Stimulated activated CD8-positive, alpha-beta memory T cell treated with anti-CD3 and anti-CD28 coated beads, Interleukin-12 subunit alpha, Interleukin-12 subunit beta, amount 100 ng/mL, for 1 hour (primary cell): Measurements from ENCODE around the gene CNDP1.

Experiments
- DNase-seq: peaks from one replicate; pipeline ENCODE4 v3.0.0-alpha.2; 2020; ENCODE audit warnings: low read depth

Gene CNDP1

DNA sequence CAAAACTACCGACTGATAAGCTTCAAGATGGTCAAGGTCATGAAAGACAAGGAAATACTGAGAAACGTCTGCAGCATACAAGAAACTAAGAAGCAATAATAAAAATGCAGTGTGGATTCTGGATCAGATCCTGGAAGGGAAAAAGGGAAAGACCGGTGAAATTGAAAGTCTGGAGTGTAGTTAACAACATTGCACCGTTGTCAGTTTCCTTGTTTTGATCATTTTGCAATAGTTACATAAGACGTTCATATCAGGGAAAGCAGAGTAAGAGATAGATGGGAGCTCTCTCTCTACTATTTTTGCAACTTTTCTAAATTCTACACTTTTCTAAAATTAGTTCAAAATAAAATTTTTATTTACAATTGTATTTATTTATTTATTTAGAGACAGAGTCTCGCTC is 48.3 kb downstream of the CNDP1 start:
- no peak for DNase-seq

DNA sequence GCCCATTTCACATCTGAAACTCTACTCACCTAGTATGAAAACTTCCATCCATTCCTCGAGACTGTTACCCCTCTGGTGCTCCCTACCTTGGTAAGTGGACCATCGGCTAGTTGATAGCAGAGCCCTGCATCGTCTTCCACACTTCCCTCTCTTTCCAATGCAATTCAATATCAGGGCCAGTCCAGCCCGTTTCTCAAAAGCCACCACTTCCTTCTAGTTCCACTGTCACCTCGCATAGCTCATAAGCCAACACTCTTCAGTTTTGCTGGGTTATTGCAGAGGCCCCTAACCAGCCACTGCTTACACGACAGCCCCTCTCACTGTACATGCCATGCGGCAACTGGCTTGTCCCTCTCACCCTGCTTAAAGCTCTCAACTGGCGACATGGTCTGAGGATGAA is 53.1 kb downstream of the CNDP1 start:
- no peak for DNase-seq

DNA sequence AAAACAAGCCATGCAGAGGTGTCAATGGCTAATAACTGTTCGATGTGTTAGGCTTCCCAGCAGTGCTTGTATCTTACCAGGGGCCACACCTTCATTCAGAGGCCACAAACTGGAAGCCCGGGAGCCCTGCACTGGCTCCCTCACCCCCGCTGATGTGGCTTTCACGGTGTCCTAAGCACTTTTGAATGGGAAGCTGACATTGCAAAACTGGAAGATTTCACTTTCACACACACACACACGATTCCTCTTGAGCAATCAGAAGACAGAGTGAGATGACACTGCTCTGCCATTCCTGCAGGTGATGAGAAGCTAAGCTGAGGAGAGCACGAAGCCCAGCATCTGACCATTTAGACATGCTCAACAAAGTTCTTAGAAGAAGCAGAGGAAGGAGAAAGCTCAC is 54.7 kb downstream of the CNDP1 start:
- no peak for DNase-seq

DNA sequence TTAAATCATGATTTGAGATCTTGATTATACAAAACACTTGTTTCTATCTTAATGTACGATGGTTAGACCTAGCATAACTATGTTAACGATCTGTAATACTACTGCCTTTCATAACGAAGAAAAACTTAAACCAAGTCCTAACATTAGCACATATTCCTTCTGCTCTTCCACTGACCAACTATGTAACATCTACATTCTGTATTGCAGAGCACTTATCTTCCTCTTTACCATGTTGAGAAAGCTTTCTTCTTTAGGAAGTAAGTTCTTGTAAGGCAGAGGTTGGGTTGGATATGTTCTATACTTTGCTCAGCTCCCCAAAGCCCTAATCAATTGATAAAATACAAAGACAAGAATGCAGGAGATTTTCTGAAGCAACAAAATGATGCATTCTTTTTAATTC is 55.5 kb downstream of the CNDP1 start:
- DNase-seq, result no peak

DNA sequence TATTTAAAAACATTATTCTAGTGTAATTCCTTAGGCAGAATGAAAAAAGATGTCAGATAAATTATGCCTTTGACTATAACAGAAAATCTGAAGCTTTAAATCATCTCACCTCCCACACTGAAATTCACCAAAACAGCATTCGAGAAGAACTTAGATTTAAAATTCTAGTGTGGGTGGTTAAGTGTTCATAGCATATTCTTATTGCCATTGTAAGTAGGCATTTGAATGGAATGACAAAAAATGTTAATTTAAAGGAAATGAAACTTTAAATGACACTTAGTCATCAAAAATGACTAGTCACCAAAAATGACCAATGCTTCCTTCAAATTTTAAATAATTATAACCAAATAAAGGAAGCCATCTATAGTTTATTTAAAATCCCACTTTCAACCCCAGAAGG is 56.4 kb downstream of the CNDP1 start:
- no peak for DNase-seq

DNA sequence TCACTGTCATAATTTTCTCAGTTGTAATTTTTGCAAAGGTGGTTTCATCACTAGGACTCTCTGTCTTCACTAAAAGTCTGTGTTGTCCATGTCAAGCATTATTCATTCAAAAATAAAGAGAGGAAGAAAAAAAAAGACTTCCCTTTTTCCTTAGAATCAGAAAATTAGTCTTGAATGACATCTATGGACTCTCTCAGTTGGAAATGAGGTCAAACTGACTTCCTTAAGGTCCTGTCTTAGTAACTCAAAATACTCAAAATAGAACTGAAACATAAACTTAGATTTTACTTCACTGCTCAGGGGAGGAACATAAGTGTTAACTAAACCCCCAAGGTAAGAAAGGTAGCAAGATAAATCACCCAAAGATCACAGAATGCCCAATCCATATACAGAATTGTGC is 61.1 kb downstream of the CNDP1 start:
- DNase-seq, result no peak

DNA sequence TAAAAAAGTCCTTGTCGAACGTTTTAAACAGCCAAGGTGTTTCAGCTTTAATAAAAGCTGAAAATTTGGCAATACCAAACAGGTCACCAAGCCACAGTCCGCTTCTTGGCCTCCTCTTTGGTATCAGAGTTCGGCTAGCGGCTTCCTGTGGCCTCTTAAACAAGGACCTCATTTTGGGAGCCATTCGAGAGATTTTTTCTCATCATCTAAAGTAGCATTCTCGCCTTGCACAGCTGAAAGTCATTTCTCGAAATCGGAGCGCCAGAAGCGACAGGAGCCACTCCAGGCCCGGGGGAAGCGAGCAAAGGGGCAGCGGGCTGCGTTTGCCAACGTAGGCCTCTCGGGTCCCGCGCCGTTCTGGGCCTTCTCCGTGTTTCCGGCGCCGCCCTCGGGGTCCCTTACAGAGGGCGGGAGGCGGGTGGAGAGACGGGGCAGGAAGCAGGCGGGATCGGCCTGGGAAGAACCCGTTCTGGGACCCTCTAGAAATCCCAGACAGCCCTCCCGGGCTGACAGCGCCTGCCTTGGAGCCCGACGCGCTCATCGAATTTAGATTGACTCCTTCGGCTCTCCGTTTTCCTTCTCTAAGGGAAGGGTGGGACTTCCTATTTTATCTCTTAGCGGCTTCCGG is 62.8 kb downstream of the CNDP1 start:
- DNase-seq, result peak; percentile 41

DNA sequence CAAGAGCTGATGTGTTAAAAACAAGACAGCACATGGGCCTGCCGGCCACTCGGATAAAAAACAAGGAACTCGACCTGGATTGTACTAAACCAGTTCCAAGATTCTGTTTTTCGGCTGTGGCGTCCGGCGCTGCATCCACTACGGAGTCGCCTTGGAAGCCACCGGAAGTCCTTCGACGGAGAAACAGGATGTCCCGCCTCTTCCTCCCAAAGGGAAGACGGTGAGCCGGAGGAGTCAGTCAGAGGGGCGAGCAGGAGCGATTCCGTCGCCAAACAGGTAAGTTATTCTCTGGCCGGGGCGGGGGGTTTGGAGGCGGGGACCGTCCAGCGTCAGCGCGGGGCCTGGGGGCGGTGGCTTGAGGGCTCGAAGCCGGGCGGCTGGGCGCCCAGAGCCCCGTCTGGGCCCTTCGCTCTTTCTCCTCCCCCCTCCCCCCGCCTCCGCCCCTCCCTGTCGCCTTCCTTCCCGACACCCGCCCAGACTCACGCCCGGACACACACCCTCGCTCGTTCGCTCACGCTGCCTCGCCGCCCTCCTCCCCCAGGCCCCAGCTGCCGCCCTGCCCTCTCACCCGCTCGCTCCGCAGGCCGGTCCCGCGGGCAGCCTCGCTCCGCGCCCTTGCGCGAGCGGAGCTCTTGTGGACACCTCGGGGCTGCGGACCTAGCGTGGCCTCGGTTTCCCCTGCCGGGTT is 63.5 kb downstream of the CNDP1 start, which contains the start of gene ZNF407:
Gene ZNF407, plus strand, starts transcription at position 209 of the 688 bp plus-strand sequence. CDS start 33,150 bp downstream, outside the sequence.
- DNase-seq, result peak; percentile 77

DNA sequence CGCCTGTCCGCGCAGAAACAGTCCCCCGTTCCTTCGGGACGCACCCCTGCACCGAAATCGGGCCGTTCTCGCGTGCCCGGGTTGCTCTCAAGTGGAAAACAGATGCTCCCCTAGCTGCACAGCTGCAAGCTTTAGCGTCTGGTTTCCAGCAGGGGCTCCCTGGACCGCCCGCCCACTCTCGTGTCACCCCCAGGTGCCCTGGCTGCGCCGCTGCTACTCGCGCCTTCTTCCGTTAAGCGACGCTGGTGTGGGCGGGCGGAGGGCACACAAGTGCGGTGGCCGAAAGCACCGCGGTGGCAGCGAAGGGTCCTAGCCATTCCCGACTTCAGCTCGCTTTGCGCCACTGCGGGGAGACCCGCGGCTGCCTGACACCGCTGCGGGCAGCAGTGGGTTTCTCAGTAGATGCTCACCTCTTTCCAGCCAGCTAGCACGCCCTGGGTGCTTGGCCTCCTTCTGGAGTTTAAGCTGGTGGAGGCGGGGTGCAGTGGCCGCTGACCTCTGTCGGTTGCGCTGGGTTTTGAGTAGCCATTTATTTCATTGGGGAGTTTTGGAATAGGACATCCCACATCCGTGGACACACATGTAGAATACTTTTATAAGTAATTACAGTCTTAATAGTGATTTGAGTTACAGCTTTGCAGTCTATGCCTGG is 64.2 kb downstream of the CNDP1 start:
- DNase-seq, result peak; percentile 43

DNA sequence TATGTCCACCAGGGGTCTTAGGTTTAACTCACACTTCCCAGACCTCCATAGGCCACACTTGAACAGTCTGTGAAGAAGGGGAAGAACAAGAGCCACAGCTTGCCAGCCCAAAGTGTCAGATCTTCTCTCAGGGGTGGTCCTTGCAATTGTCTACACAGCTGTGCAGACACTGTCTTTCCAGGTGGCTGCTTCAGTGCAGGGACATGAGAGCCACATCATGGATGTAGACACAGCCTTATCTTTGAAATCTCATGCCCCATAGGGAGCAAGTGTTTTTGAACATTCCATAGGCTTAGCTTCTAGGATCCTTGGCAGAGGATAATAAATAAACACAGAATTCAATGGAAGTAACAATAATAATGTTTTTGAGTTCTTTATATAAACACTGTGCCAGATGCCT is 70.1 kb downstream of the CNDP1 start:
- DNase-seq, result no peak

DNA sequence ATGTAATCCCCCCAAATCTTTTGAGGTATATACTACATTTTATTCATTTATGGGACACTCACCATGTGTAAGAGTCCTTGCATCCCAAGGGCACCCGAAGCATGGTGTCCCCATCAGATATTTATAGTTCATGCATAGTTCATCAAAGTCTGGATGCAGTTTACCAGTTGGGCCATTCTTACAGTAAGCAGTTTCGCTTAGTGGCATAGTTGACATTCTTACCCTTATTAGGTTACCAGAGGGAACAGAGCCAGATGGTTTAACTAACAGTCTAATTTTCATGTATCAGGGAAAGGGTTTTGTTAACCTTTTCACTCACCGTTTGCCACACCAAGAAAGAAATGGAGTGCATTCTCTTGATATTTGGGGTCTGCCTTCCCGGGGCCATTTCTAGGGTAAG is 70.5 kb downstream of the CNDP1 start:
- DNase-seq, result no peak

DNA sequence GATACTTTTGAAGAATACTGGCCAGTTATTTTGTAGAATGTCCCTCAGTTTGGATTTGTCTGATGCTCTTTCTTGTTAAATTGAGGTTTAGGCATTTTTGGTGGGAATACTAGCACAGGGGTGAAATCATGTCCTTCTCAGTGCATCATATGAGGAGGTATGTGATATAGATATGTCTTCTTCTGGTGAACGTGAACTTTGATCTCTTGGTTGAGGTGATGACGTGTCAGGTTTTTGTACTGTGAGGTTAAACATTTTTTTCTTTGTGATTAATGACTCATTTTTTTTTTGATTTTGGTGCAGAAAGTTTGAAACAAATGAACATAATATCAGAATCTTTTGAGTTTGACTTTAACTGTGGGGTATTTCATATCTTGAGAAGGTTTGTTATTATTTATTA is 74.4 kb downstream of the CNDP1 start:
- no peak for DNase-seq

DNA sequence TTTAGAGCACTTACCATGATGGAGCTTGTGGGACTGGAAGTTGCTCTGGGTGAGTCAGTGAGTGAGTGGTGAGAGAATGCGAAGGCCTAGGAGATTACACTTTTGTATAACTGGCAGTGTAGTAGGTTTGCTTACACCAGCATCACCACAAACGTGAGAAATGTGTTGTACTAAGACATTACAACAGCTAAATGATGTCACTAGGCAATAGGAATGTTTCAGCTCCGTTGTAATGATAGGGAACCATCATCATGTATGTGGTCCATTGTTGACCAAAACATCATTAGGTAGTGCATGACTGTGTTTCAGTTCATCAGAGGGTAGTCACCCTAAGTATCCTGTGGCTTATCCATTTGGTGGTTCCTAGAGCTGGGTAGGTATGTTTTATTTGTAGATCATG is 75.2 kb downstream of the CNDP1 start:
- DNase-seq, result no peak

DNA sequence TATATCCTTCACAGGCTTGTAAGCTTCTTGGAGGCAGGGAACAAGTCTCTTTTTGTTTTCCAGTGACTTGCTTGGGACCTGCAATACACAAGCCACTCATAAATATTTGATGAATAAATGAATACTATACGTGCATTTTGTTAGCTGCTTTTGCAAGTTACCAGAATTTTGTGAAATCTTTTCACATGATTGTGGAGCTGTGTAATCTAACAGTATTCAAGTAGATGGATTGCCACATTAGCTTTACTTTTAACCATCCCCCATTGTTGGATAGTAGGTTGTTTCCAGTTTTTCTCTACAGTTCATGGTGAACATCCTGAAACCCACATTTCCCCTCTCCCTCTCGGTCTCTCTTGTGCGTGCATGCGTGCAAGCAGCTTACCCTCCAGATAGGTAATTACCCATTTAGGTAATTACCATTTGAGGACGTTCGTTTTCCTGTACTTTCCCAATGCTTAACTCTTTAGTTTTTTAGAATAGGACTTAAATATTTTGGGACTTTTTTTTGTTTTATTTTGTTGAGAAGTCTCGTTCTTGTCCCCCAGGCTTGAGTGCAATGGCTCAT is 75.8 kb downstream of the CNDP1 start:
- DNase-seq, result no peak

DNA sequence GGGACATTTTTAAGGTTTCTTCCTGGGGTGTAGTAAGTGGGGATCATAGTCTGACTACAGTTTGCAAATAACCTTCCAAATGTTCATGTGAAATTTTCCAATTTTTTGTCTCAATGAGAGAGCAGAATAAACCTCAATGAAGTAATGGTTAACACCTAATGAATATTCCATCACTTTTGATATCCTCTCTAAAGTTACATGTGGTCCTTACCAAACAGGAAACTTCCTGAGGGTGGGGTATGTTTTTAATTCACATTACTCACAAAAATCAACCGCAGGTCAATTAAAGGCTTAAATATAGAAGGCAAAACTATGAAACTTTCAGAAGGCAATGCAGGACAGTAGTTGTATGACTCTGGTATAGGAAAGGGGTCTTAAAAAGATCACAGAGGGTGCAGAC is 76.6 kb downstream of the CNDP1 start:
- DNase-seq, result no peak

DNA sequence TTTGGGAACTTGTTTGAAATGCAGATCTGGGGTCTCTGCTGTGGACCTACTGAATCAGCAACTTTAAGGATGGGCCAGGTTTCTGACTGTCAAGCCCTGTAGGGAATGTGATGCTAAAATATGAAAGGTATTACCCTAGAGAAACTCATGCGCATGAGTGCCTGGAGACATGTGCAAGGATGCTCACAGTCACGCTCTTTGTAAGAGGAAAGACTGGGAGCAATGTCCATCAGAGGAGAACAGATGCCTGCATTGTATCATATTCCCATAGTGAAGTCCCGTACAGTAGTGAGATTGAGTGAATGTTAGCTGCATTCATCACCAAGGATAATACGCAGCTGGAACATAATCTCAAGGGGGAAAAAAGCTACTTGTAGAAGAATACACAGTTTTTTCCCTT is 77.5 kb downstream of the CNDP1 start:
- no peak for DNase-seq

DNA sequence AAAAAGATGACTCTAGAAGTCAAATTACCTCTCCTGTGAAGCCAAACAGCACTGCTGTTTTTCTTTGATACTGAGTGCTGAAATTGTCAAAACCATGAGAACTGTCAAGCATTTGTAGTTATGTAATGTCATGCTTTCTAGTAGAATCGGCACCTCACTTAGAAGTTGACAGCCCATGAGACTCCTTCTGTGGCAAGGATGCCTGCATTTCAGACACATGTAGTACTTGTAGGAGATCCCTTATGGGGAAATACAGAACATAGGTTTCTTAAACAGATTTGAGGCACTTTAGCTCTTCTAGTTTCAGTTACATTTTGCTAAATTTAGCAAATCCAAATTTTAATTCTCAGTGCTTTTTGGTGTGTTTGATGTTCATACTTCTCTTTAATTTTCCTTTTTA is 79.1 kb downstream of the CNDP1 start:
- DNase-seq, result no peak

DNA sequence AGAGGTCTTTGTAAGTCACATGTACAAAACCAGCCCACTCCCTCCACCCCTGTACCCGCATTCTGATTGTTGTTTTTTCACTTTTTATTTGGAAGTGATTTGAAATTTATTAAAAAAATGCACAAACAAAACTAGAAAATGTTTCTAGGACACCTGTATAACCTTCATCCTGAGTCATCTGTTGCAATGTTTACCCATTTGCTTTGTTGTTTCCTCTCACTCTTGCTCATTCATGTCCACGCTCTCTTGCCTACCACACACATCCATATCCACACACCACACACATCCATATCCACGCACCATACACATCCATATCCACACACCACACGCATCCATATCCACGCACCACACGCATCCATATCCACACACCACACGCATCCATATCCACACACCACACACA is 82.2 kb downstream of the CNDP1 start:
- DNase-seq, result no peak

DNA sequence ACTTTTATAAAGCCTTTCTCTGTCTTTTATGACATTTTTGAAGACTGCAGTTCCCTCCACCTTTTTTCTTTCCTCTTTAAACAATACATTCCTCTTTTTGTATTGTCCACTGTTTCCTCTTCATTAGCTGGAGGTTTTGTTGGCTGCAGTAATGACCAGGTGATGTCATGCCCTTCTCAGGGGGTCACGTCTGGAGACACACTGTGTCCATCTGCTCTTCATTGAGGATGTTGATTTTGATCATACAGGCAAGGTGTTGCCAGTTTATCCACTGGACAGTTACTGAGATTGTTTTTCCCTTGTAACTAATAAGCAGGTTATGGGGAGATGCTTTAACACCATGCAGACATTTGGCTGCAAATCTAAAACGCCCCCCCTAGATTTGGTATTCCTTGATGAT is 83.2 kb downstream of the CNDP1 start:
- DNase-seq, result no peak

DNA sequence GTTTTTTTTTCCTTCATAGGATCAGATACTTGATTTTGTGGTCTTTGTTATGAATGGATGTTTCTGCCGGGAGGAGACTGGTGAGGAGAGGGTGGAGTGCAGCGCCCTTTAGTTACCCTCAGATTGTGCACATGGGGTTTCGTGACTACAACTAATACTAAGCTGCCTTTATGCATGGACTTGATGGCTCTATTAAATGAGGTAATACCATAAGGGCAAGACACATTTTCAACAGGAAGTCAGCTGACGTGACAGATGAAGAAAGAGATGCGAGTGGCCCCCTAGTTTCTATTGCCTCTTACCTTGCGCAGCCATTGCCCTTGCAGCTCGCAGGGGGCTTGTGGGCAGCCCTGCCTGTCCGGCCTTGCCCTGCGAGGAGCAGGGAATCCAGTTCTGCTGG is 87.8 kb downstream of the CNDP1 start:
- DNase-seq, result no peak

DNA sequence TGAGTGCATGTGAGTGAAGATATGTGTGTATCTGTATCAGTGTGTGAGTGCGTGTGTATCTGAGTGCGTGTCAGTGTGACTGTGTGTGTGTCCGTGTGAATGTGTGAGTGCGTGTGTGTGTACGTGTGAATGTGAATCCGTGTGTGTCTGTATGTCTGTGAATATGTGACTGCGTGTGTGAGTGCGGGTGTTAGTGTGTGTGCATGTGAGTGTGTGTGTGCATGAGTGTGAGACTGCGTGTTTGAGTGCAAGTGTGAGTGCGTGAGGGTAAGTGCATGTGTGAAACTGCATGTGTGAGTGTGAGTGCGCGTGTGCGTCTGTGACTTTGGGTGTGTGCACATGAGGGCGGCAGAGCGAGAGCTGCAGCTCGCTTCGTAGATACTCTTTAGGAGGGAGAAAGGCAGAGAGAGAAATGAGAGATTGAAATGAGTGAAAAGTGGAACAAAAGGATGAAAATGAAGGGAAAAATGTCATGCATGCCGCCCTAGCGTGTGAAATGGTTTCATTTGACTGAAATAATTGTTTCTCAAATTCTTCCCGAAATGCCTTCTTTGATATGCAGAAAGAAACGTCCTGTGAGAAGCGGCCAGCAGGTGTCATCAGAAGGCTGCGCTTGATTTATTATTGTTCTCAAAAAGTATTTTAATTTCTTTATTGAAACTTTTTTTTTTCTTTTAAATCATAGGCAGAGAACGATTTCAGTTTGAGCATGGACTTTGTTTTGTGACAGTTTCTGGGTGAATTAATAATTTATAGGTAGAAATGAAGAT is 88.9 kb downstream of the CNDP1 start:
- DNase-seq, result no peak

DNA sequence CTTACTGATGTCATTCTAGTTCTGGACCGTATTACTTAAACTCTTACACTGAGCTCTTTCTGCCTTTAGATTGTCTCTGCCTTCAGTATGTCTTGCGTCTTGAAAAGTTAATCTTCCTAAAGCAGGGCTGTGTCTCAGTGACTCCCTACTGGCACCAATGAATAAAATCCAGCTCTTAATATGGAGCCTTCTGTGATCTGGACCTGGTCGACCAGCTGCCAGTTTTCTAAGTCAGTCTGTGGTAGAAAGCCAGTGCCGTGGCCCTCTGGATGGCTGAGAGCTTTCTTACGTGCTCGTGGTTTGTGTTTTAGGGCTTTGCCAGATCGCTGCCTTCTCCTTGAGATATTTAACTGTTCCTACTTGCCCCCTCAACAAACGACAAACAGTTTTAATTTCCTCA is 90.2 kb downstream of the CNDP1 start:
- no peak for DNase-seq

DNA sequence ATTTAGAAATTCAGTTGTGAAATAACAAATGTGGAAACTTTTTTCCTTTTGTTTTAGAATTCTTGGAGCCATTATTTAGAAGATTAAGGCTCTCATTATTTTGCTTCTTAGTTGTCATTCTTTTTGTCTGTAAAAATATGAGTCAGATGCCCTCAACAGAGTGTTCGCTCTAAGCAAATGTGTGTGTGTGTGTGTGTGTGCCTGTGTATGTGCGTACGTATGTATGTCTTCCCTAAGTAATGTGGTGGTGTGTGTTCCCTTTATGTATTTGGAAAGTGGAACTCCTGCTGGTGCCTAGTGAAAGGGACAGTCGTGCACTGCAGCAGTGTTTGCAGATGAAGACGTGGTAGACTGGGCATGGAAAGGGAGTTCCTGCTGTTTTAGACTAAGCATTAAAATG is 90.9 kb downstream of the CNDP1 start:
- DNase-seq, result no peak
